Measurements from ENCODE around the gene TXNDC11. TPM values are rescaled to one million over a fixed set of nuclear protein-coding genes. Genes with fewer than 3 reads are reported as not detected.

The TXNDC11 gene
- total RNA-seq, 2 experiments from 2014 or later, result 28.4 to 29.9 TPM

DNA sequence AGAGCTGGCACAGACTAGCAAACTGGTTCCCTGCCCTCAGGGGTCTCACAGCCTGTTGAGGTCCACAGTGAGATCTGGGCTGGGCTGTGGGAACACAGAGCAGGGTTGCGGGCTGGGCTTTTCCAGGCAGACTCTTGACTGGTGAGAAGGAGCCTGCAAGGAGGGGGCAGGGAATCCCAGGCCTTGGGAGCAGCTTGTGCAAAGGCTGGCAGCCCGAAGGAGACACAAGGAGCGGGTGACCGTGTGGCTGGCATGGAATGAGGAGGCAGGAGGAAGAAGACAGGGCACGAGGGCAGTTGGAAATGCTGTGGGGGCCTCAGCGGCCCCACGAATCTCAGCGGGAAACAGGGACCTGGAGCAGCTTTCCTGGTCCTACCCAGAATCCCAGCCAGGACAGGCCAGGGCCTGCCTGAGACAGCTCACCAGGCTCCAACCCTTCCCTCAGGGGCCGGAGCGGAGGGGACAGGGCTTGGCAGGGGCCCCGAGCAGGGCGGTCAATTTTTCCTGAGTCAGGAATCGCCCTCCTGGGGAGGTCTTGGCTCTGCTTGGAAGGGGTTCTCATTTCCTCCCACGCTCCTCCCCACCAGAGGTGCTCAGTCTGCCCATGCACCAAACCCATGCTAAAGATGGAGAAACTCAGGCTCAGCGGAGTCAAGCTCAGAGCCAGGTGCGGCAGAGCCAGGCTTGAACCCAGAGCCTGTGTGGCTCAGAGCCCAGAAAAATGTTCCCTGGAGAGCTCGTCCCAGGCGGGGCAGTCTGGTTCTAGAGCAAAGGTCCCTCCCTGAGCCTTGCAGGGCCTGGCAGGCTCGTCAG, 83.6 kb downstream of the TXNDC11 start:
- intact Hi-C loops (cut with micrococcal nuclease), result no loop called here
- DNase-seq, result no peak
- H3K9me3 Mint-ChIP-seq, result no peaks in the 10 kb centered on the region
- H3K4me1 Mint-ChIP-seq (ENCODE audit: low read depth), result peaks cover 9% of the 10 kb centered on the region
- ChIA-PET CTCF (interaction anchor here (0.9 to 1.7 kb wide), 4 partner anchors 17 to 263 kb away, joined by 3 to 5 read pairs (median 4); no protein-coding TSS in a partner anchor), POLR2A (interaction anchor here (1.2 kb wide), 1 partner anchor 10 kb away, joined by 3 read pairs; the partner anchor contains the start of gene SNN)
- no peak overlapping the region for H3K27ac Mint-ChIP-seq
- H3K36me3 Mint-ChIP-seq, result no peaks in the 10 kb centered on the region
- no peak overlapping the region for H3K4me3 Mint-ChIP-seq
- no peaks in the 10 kb centered on the region for H3K27me3 Mint-ChIP-seq

GRCh38 chr16:11657556-11657955, 85.1 kb downstream of the TXNDC11 start:
- H3K4me1 Mint-ChIP-seq (ENCODE audit: low read depth), result peaks cover 6% of the 10 kb centered on the region
- DNase-seq, result no peak
- no peaks in the 10 kb centered on the region for H3K9me3 Mint-ChIP-seq
- intact Hi-C loops (cut with micrococcal nuclease), result no loop called here
- CTCF ChIA-PET, result interaction anchor here (1.5 kb wide), 1 partner anchor 125 kb away, joined by 4 read pairs; no protein-coding TSS in a partner anchor
- POLR2A ChIA-PET, result no interaction called here
- no peak overlapping the region for H3K4me3 Mint-ChIP-seq
- no peak overlapping the region for H3K27ac Mint-ChIP-seq
- H3K36me3 Mint-ChIP-seq, result no peaks in the 10 kb centered on the region
- no peaks in the 10 kb centered on the region for H3K27me3 Mint-ChIP-seq

DNA sequence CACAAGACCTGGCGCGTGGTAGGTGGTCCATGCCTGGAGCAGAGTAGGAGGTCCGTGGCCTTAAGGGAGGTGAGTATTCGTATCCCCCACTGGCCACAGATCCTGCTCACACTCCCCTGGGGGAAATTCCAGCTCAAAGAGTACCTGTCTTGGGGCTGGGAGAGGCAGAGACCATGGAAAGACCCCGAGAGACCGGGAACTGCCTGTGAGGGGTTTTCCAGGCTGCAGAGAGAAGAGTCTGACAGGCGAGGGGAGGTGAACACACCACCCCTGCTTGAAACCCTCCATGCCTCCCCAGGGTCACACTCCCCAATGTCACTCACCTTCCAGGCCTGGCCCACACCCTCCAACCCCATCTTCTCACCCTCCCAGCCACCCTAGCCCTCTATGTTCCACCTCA, 87.0 kb downstream of the TXNDC11 start:
- H3K4me1 Mint-ChIP-seq (ENCODE audit: low read depth), result peaks cover 6% of the 10 kb centered on the region
- intact Hi-C loops (cut with micrococcal nuclease), result no loop called here
- H3K27me3 Mint-ChIP-seq, result no peaks in the 10 kb centered on the region
- no peaks in the 10 kb centered on the region for H3K9me3 Mint-ChIP-seq
- POLR2A ChIA-PET, result no interaction called here
- H3K36me3 Mint-ChIP-seq, result no peaks in the 10 kb centered on the region
- DNase-seq, result no peak
- CTCF ChIA-PET, result interaction anchor here (0.7 to 0.9 kb wide), 2 partner anchors 14 to 124 kb away, joined by 3 to 4 read pairs; no protein-coding TSS in a partner anchor
- no peak overlapping the region for H3K27ac Mint-ChIP-seq
- H3K4me3 Mint-ChIP-seq, result no peak overlapping the region

- Mint-ChIP-seq H3K36me3 (no peaks in the 10 kb centered on the region), H3K4me3 (no peak overlapping the region), H3K4me1 (ENCODE audit: low read depth) (peaks cover 6% of the 10 kb centered on the region), H3K27me3 (no peaks in the 10 kb centered on the region), H3K9me3 (no peaks in the 10 kb centered on the region), H3K27ac (no peak overlapping the region)
- DNase-seq, result no peak
- ChIA-PET CTCF (interaction anchor here (0.8 kb wide), 1 partner anchor 10 kb away, joined by 3 read pairs; no protein-coding TSS in a partner anchor), POLR2A (interaction anchor here (0.7 kb wide), 1 partner anchor 48 kb away, joined by 3 read pairs; no protein-coding TSS in a partner anchor)
- intact Hi-C loops (cut with micrococcal nuclease), result no loop called here
Measured at GRCh38 chr16:11651796-11652195, 90.9 kb downstream of the TXNDC11 start.

DNA sequence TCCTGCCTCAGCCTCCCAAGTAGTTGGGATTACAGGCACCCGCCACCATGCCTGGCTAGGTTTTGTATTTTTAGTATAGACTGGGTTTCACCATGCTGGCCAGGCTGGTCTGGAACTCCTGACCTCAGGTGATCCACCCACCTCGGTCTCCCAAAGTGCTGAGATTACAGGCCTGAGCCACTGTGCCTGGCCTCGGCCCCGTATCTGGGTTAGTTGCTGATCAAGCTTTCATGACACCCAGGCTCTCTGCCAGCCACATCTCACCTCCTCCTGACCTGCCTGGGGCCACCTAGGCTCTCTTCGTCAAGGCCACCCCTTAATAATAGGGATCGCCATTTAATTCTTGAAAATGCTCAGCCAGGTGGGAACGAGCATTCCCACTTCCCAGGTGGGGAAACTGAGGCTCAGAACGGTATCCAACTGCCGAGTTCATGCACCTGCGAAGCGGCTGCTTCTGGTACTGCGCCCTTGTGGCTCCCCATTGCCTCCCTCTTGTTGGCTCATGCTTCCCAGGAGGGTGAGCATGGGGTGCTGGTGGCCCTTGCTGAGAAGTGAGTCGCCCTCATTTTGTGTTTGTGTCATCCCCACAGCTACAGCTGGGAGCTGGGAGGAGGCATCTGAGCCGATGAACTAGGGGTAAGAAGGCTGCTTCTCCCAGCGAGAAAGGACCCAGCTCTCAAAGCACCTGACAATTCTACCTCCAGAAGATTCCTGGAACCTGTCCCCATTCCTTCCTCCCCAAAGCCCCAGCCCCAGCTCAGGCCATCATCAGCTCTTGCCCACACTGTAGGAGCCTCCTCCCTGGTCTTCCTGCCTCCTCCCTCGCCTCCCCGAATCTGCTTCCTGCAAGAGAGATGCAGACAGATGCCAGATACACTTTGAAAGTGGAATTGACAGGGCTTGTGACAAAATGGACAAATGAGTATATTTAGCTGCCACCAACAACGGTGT, 91.7 kb downstream of the TXNDC11 start:
- H3K4me1 Mint-ChIP-seq (ENCODE audit: low read depth), result peaks cover 6% of the 10 kb centered on the region
- CTCF ChIA-PET, result interaction anchor here (0.8 to 1.6 kb wide), 3 partner anchors 9 to 119 kb away, joined by 3 to 6 read pairs (median 3); no protein-coding TSS in a partner anchor
- no peaks in the 10 kb centered on the region for H3K9me3 Mint-ChIP-seq
- DNase-seq, result no peak
- no peaks in the 10 kb centered on the region for H3K36me3 Mint-ChIP-seq
- H3K4me3 Mint-ChIP-seq, result no peak overlapping the region
- H3K27ac Mint-ChIP-seq, result no peak overlapping the region
- no peaks in the 10 kb centered on the region for H3K27me3 Mint-ChIP-seq
- intact Hi-C loops (cut with micrococcal nuclease), result no loop called here
- POLR2A ChIA-PET, result interaction anchor here (0.7 kb wide), 2 partner anchors 33 to 47 kb away, joined by 3 to 4 read pairs; no protein-coding TSS in a partner anchor

- Mint-ChIP-seq H3K27me3 (no peaks in the 10 kb centered on the region), H3K9me3 (no peaks in the 10 kb centered on the region), H3K4me1 (ENCODE audit: low read depth) (peaks cover 1% of the 10 kb centered on the region), H3K4me3 (no peak overlapping the region), H3K36me3 (no peaks in the 10 kb centered on the region), H3K27ac (no peak overlapping the region)
- ChIA-PET POLR2A (no interaction called here), CTCF (no interaction called here)
- no peak for DNase-seq
- intact Hi-C loops (cut with micrococcal nuclease), result no loop called here
Measured at GRCh38 chr16:11649276-11649675, 93.4 kb downstream of the TXNDC11 start.

GRCh38 chr16:11642765-11643116, 99.9 kb downstream of the TXNDC11 start:
- intact Hi-C loops (cut with micrococcal nuclease), result loop anchor here (5.0 kb wide), 1 partner anchor 170 kb away; no protein-coding TSS in a partner anchor
- Mint-ChIP-seq H3K27ac (no peak overlapping the region), H3K4me3 (no peak overlapping the region), H3K27me3 (no peaks in the 10 kb centered on the region), H3K36me3 (no peaks in the 10 kb centered on the region), H3K4me1 (ENCODE audit: low read depth) (peaks cover 5% of the 10 kb centered on the region), H3K9me3 (no peaks in the 10 kb centered on the region)
- POLR2A ChIA-PET, result no interaction called here
- no peak for DNase-seq
- CTCF ChIA-PET, result interaction anchor here (0.6 to 4.3 kb wide), 8 partner anchors 35 to 425 kb away, joined by 3 to 65 read pairs (median 3); a partner anchor contains a TSS

- Mint-ChIP-seq H3K36me3 (no peaks in the 10 kb centered on the region), H3K4me1 (ENCODE audit: low read depth) (peaks cover 5% of the 10 kb centered on the region), H3K9me3 (no peaks in the 10 kb centered on the region), H3K4me3 (no peak overlapping the region), H3K27me3 (no peaks in the 10 kb centered on the region), H3K27ac (no peak overlapping the region)
- ChIA-PET CTCF (interaction anchor here (0.6 to 4.3 kb wide), 24 partner anchors 9 to 245 kb away, joined by 3 to 65 read pairs (median 4); partner anchors contain the start of gene LITAF), POLR2A (interaction anchor here (0.6 kb wide), 1 partner anchor 14 kb away, joined by 3 read pairs; no protein-coding TSS in a partner anchor)
- DNase-seq, result peak; percentile 40
- intact Hi-C loops (cut with micrococcal nuclease), result loop anchor here (1.0 to 5.0 kb wide), 3 partner anchors 109 to 234 kb away; no protein-coding TSS in a partner anchor
Measured at GRCh38 chr16:11640987-11641817, 101.5 kb downstream of the TXNDC11 start.

GRCh38 chr16:11639925-11640899, 102.4 kb downstream of the TXNDC11 start:
- Mint-ChIP-seq H3K27ac (no peak overlapping the region), H3K36me3 (no peaks in the 10 kb centered on the region), H3K27me3 (no peaks in the 10 kb centered on the region), H3K4me1 (ENCODE audit: low read depth) (peaks cover 5% of the 10 kb centered on the region), H3K9me3 (no peaks in the 10 kb centered on the region), H3K4me3 (no peak overlapping the region)
- intact Hi-C loops (cut with micrococcal nuclease), result loop anchor here (5.0 kb wide), 1 partner anchor 172 kb away; no protein-coding TSS in a partner anchor
- DNase-seq, result no peak
- CTCF ChIA-PET, result interaction anchor here (0.6 to 4.3 kb wide), 22 partner anchors 9 to 676 kb away, joined by 3 to 65 read pairs (median 4); partner anchors contain the start of gene LITAF
- POLR2A ChIA-PET, result interaction anchor here (0.6 kb wide), 1 partner anchor 13 kb away, joined by 3 read pairs; no protein-coding TSS in a partner anchor

DNA sequence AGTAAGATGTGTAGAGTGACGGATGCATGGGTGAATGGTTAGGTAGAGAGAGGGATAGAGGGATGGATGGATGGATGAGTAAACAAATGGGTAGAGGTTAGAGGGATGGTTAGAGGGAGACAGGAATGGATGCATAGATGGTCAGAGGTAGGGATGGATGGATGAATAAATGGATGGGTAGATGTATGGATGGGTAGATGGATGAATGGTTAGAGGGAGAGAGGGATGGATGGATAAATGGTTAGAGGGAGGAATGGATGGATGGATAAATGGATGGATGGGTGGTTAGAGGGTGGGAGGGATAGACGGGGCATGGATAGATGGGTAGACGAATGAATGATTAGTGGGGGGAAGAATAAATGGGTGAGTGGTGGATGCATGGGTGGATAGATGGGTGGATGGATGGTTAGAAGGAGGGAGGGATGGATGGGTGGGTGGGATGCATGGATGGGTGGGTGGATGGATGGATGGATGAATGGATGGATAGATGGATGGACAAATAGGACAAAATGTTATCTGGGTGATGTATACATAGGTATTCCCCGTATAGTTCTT, 103.6 kb downstream of the TXNDC11 start:
- H3K9me3 Mint-ChIP-seq, result no peaks in the 10 kb centered on the region
- H3K27me3 Mint-ChIP-seq, result no peaks in the 10 kb centered on the region
- no peak overlapping the region for H3K4me3 Mint-ChIP-seq
- intact Hi-C loops (cut with micrococcal nuclease), result no loop called here
- CTCF ChIA-PET, result interaction anchor here (0.8 to 4.3 kb wide), 5 partner anchors 76 to 675 kb away, joined by 3 to 65 read pairs (median 3); no protein-coding TSS in a partner anchor
- no peak for DNase-seq
- no peaks in the 10 kb centered on the region for H3K36me3 Mint-ChIP-seq
- H3K27ac Mint-ChIP-seq, result no peak overlapping the region
- POLR2A ChIA-PET, result no interaction called here
- peaks cover 8% of the 10 kb centered on the region for H3K4me1 Mint-ChIP-seq (ENCODE audit: low read depth)
